ENCODE results near the gene NOXRED1. TPM values are rescaled to one million over a fixed set of nuclear protein-coding genes. Genes with fewer than 3 reads are reported as not detected.

Gene NOXRED1
- polyA plus RNA-seq, 1 donor (not counting 4 experiments of a cell fraction or from before 2014, with no cell fraction given): 0.33 TPM

- no peaks in the 10 kb centered on the region for H3K4me1 ChIP-seq (ENCODE audit: control insufficient read depth, extremely low read depth, insufficient read depth, low read length)
- FAIRE-seq: no peak
- H3K9me3 ChIP-seq (ENCODE audit: control insufficient read depth, low read depth, low read length): no peaks in the 10 kb centered on the region
- no peak overlapping the region for H3K27ac ChIP-seq (ENCODE audit: control insufficient read depth, insufficient read depth, low read length)
- no peak overlapping the region for H3K4me3 ChIP-seq (ENCODE audit: control insufficient read depth in 2 of 3, extremely low read depth in 1 of 3, insufficient read depth in 2 of 3, low read depth in 1 of 3, low read length in 3 of 3)
- no peaks in the 10 kb centered on the region for H3K27me3 ChIP-seq (ENCODE audit: control insufficient read depth, extremely low read depth, insufficient read depth, low read length)
- no peaks in the 10 kb centered on the region for H4K20me1 ChIP-seq (ENCODE audit: control insufficient read depth, extremely low read depth, insufficient read depth, low read length)
- H3K9ac ChIP-seq (ENCODE audit: control insufficient read depth, extremely low read depth, insufficient read depth, low read length): no peak overlapping the region
- no peak overlapping the region for H3K4me2 ChIP-seq (ENCODE audit: control insufficient read depth, extremely low read depth, insufficient read depth, low read depth, low read length)
- TF ChIP-seq EZH2 (IDR thresholded peaks at IDR 0.05; ENCODE audit: low read length) (no peak), CTCF (optimal IDR thresholded peaks at IDR 0.05 in 1 of 3, IDR thresholded peaks at IDR 0.05 in 1 of 3, conservative IDR thresholded peaks at IDR 0.05 in 1 of 3; ENCODE audit: extremely low read depth in 1 of 3, insufficient read depth in 2 of 3, low read length in 3 of 3) (no peak)
- peaks cover 11 to 20% of the 10 kb centered on the region in 2 experiments for H3K36me3 ChIP-seq (ENCODE audit: control insufficient read depth in 2 of 2, extremely low read depth in 1 of 2, insufficient read depth in 2 of 2, low read length in 2 of 2)
- dilution Hi-C loops (cut with MboI; ENCODE audit: extremely low pct_ligation_motif_present, low sequenced_read_pairs): no loop called here
- no peaks in the 10 kb centered on the region for H3K9me1 ChIP-seq (ENCODE audit: control insufficient read depth, extremely low read depth, insufficient read depth, low read length)
- no peaks in the 10 kb centered on the region for H3K79me2 ChIP-seq (ENCODE audit: control insufficient read depth, insufficient read depth, low read length)
- H2AFZ ChIP-seq (ENCODE audit: control insufficient read depth, low read length): no peak overlapping the region
- DNase-seq (ENCODE audit: low read depth, low spot score): no peak
Measured at GRCh38 chr14:77442196-77442595, 18.9 kb upstream of the NOXRED1 start.

- no peaks in the 10 kb centered on the region for H3K9me1 ChIP-seq (ENCODE audit: control insufficient read depth, extremely low read depth, insufficient read depth, low read length)
- DNase-seq (ENCODE audit: low read depth, low spot score) (no peak), FAIRE-seq (no peak)
- no peak overlapping the region for H3K27ac ChIP-seq (ENCODE audit: control insufficient read depth, insufficient read depth, low read length)
- H3K9me3 ChIP-seq (ENCODE audit: control insufficient read depth, low read depth, low read length): no peaks in the 10 kb centered on the region
- no peak overlapping the region for H2AFZ ChIP-seq (ENCODE audit: control insufficient read depth, low read length)
- no peaks in the 10 kb centered on the region for H3K27me3 ChIP-seq (ENCODE audit: control insufficient read depth, extremely low read depth, insufficient read depth, low read length)
- H3K4me2 ChIP-seq (ENCODE audit: control insufficient read depth, extremely low read depth, insufficient read depth, low read depth, low read length): no peak overlapping the region
- no peaks in the 10 kb centered on the region for H4K20me1 ChIP-seq (ENCODE audit: control insufficient read depth, extremely low read depth, insufficient read depth, low read length)
- H3K36me3 ChIP-seq (ENCODE audit: control insufficient read depth in 2 of 2, extremely low read depth in 1 of 2, insufficient read depth in 2 of 2, low read length in 2 of 2): peaks cover 11 to 27% of the 10 kb centered on the region in 2 experiments
- dilution Hi-C loops (cut with MboI; ENCODE audit: extremely low pct_ligation_motif_present, low sequenced_read_pairs): no loop called here
- no peak for TF ChIP-seq EZH2 (IDR thresholded peaks at IDR 0.05; ENCODE audit: low read length)
- no peak for TF ChIP-seq CTCF (optimal IDR thresholded peaks at IDR 0.05 in 1 of 3, IDR thresholded peaks at IDR 0.05 in 1 of 3, conservative IDR thresholded peaks at IDR 0.05 in 1 of 3; ENCODE audit: extremely low read depth in 1 of 3, insufficient read depth in 2 of 3, low read length in 3 of 3)
- no peaks in the 10 kb centered on the region for H3K79me2 ChIP-seq (ENCODE audit: control insufficient read depth, insufficient read depth, low read length)
- H3K4me1 ChIP-seq (ENCODE audit: control insufficient read depth, extremely low read depth, insufficient read depth, low read length): no peaks in the 10 kb centered on the region
- no peak overlapping the region for H3K4me3 ChIP-seq (ENCODE audit: control insufficient read depth in 2 of 3, extremely low read depth in 1 of 3, insufficient read depth in 2 of 3, low read depth in 1 of 3, low read length in 3 of 3)
- no peak overlapping the region for H3K9ac ChIP-seq (ENCODE audit: control insufficient read depth, extremely low read depth, insufficient read depth, low read length)
Measured at GRCh38 chr14:77439861-77440260, 16.5 kb upstream of the NOXRED1 start.
